Measurements from ENCODE around the gene ARL17A. TPM values are rescaled to one million over a fixed set of nuclear protein-coding genes. Genes with fewer than 3 reads are reported as not detected.
"Not testable (repeated sequence)": the region's sequence is repeated elsewhere in the genome, so short reads cannot be mapped to it uniquely, and the experiment has no call there.

ARL17A gene
- polyA plus RNA-seq, 1 donor = 27.4 TPM

DNA sequence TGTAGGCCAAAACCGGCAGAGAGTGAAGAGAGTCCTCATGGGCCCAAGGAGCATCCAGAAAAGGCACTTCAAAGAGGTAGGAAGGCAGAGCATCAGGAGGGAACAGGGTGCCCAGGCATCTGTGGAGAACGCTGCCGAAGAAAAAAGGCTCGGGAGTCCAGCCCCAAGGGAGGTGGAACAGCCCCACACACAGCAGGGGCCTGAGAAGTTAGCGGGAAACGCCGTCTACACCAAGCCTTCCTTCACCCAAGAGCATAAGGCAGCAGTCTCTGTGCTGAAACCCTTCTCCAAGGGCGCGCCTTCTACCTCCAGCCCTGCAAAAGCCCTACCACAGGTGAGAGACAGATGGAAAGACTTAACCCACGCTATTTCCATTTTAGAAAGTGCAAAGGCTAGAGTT is 30.9 kb downstream of the ARL17A start:
- not testable (repeated sequence) for DNase-seq

DNA sequence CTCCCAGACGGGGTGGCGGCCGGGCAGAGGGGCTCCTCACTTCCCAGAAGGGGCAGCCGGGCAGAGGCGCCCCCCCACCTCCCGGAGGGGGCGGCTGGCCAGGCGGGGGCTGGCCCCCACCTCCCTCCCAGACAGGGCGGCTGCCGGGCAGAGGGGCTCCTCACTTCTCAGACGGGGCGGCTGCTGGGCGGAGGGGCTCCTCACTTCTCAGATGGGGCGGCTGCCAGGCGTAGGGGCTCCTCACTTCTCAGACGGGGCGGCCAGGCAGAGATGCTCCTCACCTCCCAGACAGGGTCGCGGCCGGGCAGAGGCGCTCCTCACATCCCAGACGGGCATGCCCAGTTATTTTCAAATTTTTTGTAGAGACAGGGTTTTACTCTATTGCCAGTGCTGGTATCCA is 44.8 kb downstream of the ARL17A start:
- DNase-seq = not testable (repeated sequence)

GRCh38 chr17:46512168-46512567 is 67.3 kb downstream of the ARL17A start, which contains the start of gene LRRC37A2:
Gene LRRC37A2, plus strand, starts transcription at chr17:46512468. Its CDS starts 245 bp downstream, at chr17:46512713.
- DNase-seq = not testable (repeated sequence)

DNA sequence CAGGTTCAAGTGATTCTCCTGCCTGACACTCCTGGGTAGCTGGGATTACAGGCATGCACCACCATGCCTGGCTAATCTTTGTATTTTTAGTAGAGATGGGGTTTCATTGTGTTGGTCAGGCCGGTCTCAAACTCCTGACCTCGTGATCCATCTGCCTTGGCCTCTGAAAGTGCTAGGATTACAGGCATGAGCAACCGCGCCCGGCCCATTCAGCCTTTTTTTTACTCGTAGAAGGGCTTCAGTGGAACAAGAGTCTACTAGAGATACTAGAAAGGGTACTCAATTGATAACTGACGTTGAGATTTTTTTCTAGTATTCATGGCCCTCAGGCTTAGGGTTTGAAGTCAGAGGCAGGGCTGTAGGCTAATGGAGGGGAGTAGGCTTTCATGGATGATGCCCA is 73.6 kb downstream of the ARL17A start:
- not testable (repeated sequence) for DNase-seq

GRCh38 chr17:46499437-46500139 is 79.9 kb downstream of the ARL17A start:
- not testable (repeated sequence) for DNase-seq

DNA sequence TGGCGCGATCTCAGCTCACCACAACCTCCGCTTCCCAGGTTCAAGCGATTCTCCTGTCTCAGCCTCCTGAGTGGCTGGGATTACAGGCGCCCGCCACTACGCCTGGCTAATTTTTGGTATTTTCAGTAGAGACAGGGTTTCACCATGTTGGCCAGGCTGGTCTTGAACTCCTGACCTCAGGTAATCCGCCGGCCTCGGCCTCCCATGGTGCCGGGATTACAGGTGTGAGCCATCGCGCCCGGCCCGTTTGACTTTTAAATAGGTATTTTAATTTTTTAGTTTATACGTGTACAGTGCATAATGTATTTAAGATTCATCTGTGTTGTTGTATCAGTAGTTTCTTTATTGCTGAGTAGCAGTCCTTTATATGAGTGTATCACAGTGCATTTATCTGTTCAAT is 87.5 kb downstream of the ARL17A start:
- not testable (repeated sequence) for DNase-seq

GRCh38 chr17:46481310-46481709 is 98.2 kb downstream of the ARL17A start:
- not testable (repeated sequence) for DNase-seq

DNA sequence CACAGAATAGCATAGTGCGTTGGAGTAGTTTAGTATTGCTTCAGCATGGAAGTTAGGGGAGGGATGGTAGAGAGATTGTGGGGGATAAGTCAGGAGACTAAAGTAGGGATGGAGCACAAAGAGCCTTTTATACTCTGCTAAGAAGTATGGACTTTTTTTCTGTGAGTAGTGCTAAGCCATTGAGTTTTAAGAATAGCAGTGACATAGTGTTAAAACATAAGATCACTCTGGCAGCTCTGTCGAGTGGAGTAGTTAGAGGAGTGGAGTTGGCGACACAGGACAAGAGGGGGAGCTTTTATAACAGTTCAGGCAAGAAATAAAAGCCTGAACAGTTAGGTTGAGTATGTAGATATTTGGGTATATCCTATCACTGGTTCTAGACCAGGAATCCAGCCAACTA is 100.7 kb downstream of the ARL17A start:
- not testable (repeated sequence) for DNase-seq

DNA sequence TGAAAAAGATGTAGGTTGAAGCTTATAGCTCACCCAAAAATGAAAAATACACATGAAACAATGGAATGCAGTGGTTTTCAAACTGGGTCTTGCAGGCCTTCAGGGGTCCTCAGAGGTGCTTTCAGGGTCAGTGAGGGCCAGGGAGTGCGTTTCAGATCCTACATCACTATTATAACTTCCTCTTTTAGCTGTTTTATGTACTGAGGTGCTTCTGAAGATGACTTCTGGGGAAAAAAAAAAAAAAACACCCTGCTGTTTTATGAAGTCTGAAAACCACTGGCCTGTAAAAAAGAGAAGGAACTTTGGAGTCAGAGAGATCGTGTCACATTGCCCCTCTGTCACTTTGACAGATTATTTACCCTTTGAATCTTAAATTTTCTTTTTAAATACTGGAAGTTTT is 103.9 kb downstream of the ARL17A start:
- DNase-seq = not testable (repeated sequence)

- DNase-seq = not testable (repeated sequence)
Observed at GRCh38 chr17:46474489-46474888, 105.0 kb downstream of the ARL17A start.

- not testable (repeated sequence) for DNase-seq
Observed at GRCh38 chr17:46467618-46468017, 111.9 kb downstream of the ARL17A start.

Other genes starting within 250 kb of the ARL17A start
- 12.3 TPM for gene ARL17B, start 217.9 kb downstream of the ARL17A start, polyA plus RNA-seq (ENCODE audit: insufficient read length)
- gene LRRC37A2, start 67.2 kb downstream of the ARL17A start, polyA plus RNA-seq (ENCODE audit: insufficient read length) = 26.2 TPM
- gene NSF, start 11.0 kb upstream of the ARL17A start, polyA plus RNA-seq (ENCODE audit: insufficient read length) = 17.3 TPM
- 2.7 TPM for gene WNT3, start 239.0 kb upstream of the ARL17A start, polyA plus RNA-seq (ENCODE audit: insufficient read length)

All from hindlimb muscle (tissue), 1 donor.